GM12878 (cell line): ENCODE data around the gene ANKFY1. TPM values are rescaled to one million over a fixed set of nuclear protein-coding genes. Genes with fewer than 3 reads are reported as not detected.
A peak's percentile ranks its signal among the peaks of the same experiment; 100 is the strongest.
"Not testable (repeated sequence)": the region's sequence is repeated elsewhere in the genome, so short reads cannot be mapped to it uniquely, and the experiment has no call there.

Source experiments
- ATAC-seq: fragments of 200-7000 bp; cut with Tn5 transposase; 3 replicates; pipeline ENCODE4 v1.9.1; 2020; ENCODE audit warnings: mild to moderate bottlenecking, moderate library complexity
- BruUV-seq: library from RNA; stranded (reverse); fragments of 400-500 nt; replicated peaks from 2 replicates; lab custom pipeline; 2021; lab: Mats Ljungman, UMichigan
- CTCF ChIA-PET: fragments of 300-600 bp; sonication (Branson Sonifier 250); formaldehyde crosslinking; extraction: SDS; loops from one replicate; lab custom pipeline; 2021; ENCODE audit warnings: inconsistent platforms; lab: Yijun Ruan, JAX
- POLR2A ChIA-PET: fragments of 350-600 bp; formaldehyde crosslinking; extraction: SDS; loops from one replicate; lab custom pipeline; 2021; ENCODE audit warnings: inconsistent platforms; lab: Charles Lee
- RAD21 ChIA-PET: fragments of 300-600 bp; sonication (Branson Sonifier 250); formaldehyde crosslinking; loops from one replicate; lab custom pipeline; 2023; ENCODE audit warnings: antibody characterized with exemption; ENCODE audit not compliant: unreplicated experiment; lab: Charles Lee
- SMC1A ChIA-PET: fragments of 300-600 bp; sonication (Branson Sonifier 250); formaldehyde crosslinking; loops from one replicate; lab custom pipeline; 2023; ENCODE audit not compliant: unreplicated experiment, uncharacterized antibody; lab: Charles Lee
- DNase-seq: peaks from one replicate; pipeline ENCODE4 v3.0.0-alpha.2; 2011; ENCODE audit warnings: low read depth, low spot score
- FAIRE-seq: peaks from 3 replicates; lab custom pipeline; 2011; peaks lifted over from hg19 to GRCh38; lab: Jason Lieb, UNC
- H2AFZ ChIP-seq: 2 replicates; pipeline ENCODE4 v1.6.0; 2011; ENCODE audit warnings: low read depth, low read length, control low read depth; ENCODE audit not compliant: control insufficient read depth
- H3K27ac ChIP-seq: 2 replicates; pipeline ENCODE4 v1.5.1; 2011; ENCODE audit warnings: control low read depth; ENCODE audit not compliant: control insufficient read depth, insufficient read depth
- H3K27me3 ChIP-seq, 2 experiments: replicated peaks in 1 of 2; 2 replicates each; pipeline versions ENCODE4 v1.6.0 to v1.6.1; 2011; ENCODE audit warnings: low read length in 1 of 2; ENCODE audit not compliant: control insufficient read depth in 2 of 2, insufficient read depth in 2 of 2
- H3K36me3 ChIP-seq, 2 experiments: 2 replicates each; pipeline ENCODE4 v1.5.1; 2011; ENCODE audit warnings: low read length in 1 of 2; ENCODE audit not compliant: control insufficient read depth in 2 of 2, insufficient read depth in 2 of 2
- H3K4me1 ChIP-seq: 2 replicates; pipeline ENCODE4 v1.6.1; 2011; ENCODE audit warnings: mild to moderate bottlenecking, low read length, moderate library complexity, mixed read lengths; ENCODE audit not compliant: control insufficient read depth, insufficient read depth
- H3K4me2 ChIP-seq: 2 replicates; pipeline ENCODE4 v1.6.0; 2011; ENCODE audit warnings: control low read depth; ENCODE audit not compliant: control insufficient read depth, insufficient read depth
- H3K4me3 ChIP-seq: fragments of 200-600 bp; sonication (generic); 2 replicates; pipeline ENCODE4 v1.5.1; 2016
- H3K79me2 ChIP-seq: 2 replicates; pipeline ENCODE4 v1.6.0; 2011; ENCODE audit warnings: low read length; ENCODE audit not compliant: control insufficient read depth, insufficient read depth
- H3K9ac ChIP-seq: 2 replicates; pipeline ENCODE4 v1.8.0; 2011; ENCODE audit warnings: low read length, control low read depth, mixed read lengths; ENCODE audit not compliant: control insufficient read depth, insufficient read depth
- H3K9me3 ChIP-seq: replicated peaks from 3 replicates; pipeline ENCODE4 v1.5.1; 2011; ENCODE audit warnings: mild to moderate bottlenecking, low read length; ENCODE audit not compliant: control insufficient read depth, insufficient read depth
- H4K20me1 ChIP-seq: 2 replicates; pipeline ENCODE4 v1.6.0; 2011; ENCODE audit not compliant: control insufficient read depth, insufficient read depth
- CEBPZ ChIP-seq: fragments of 150-350 bp; IDR thresholded peaks from 2 replicates; pipeline ENCODE4 v1.6.1; 2016; ENCODE audit warnings: low read depth, low read length
- CHD4 ChIP-seq: fragments of 200-600 bp; sonication (generic); IDR thresholded peaks from 2 replicates; pipeline ENCODE4 v1.6.1; 2016; ENCODE audit warnings: mild to moderate bottlenecking
- E2F4 ChIP-seq: IDR thresholded peaks from 2 replicates; pipeline ENCODE4 v1.6.1; 2012; ENCODE audit warnings: low read depth, low read length, improper control_type of control experiment
- GABPA ChIP-seq: IDR thresholded peaks from 2 replicates; pipeline ENCODE4 v1.6.1; 2014; ENCODE audit warnings: antibody characterized with exemption, low read depth, mild to moderate bottlenecking, inconsistent platforms
- MTA2 ChIP-seq: fragments of 450-650 bp; IDR thresholded peaks from 2 replicates; pipeline ENCODE4 v1.6.1; 2016; ENCODE audit warnings: low read depth, mild to moderate bottlenecking, moderate library complexity
- MYB ChIP-seq: fragments of 150-350 bp; IDR thresholded peaks from 2 replicates; pipeline ENCODE4 v1.6.1; 2014; ENCODE audit warnings: mild to moderate bottlenecking, low read depth, low read length, borderline replicate concordance
- POLR2A ChIP-seq: IDR thresholded peaks from 2 replicates; pipeline ENCODE4 v1.6.1; 2011; ENCODE audit warnings: low read depth, mild to moderate bottlenecking, low read length
- RAD51 ChIP-seq: fragments of 450-650 bp; IDR thresholded peaks from 2 replicates; pipeline ENCODE4 v1.6.1; 2016; ENCODE audit warnings: moderate library complexity, mild to moderate bottlenecking, inconsistent platforms
- SRF ChIP-seq, 2 experiments: IDR thresholded peaks; 2 replicates each; pipeline ENCODE4 v1.6.1; 2011; ENCODE audit warnings: low read depth in 2 of 2, low read length in 2 of 2, mild to moderate bottlenecking in 1 of 2, moderate library complexity in 1 of 2
- ZBTB33 ChIP-seq: fragments of 450-650 bp; IDR thresholded peaks from 2 replicates; pipeline ENCODE4 v1.6.1; 2017; ENCODE audit warnings: mild to moderate bottlenecking
- WGBS: methylation state at CpG from one replicate; pipeline ENCODE4 v1.1.6; 2016; ENCODE audit warnings: low lambda C conversion rate; ENCODE audit not compliant: insufficient replicate concordance, insufficient coverage; ENCODE audit errors: missing lambda C conversion rate; 5-methylcytosine and 5-hydroxymethylcytosine counted together
- in situ Hi-C: fragments of 300-500 bp; cut with MboI; formaldehyde crosslinking; loops from 9 replicates; pipeline ENCODE4 v1.14.3; 2018; ENCODE audit warnings: mixed read lengths
- intact Hi-C: fragments of 100-400 bp; cut with micrococcal nuclease; formaldehyde crosslinking; loops from one replicate; pipeline ENCODE4 v1.14.2; 2022; ENCODE audit not compliant: unreplicated experiment
- polyA plus RNA-seq, 11 experiments: library from polyadenylated mRNA; depleted of rRNA in 4 of 11; unstranded in 6 of 11; stranded (reverse) in 5 of 11; fragments of >200 nt; fragmentation: Nextera tagmentation in 4 of 11; fragmentation: Illumina TruSeq in 1 of 11; extraction: Ambion mirVana in 4 of 11; extraction: Trizol in 1 of 11; gene quantifications; 1 replicate in 1 of 11; 2 replicates in 10 of 11; pipeline versions ENCODE4 v1.2.1 to v1.2.3, GENCODE V29; 2011 to 2016; ENCODE audit warnings: inconsistent platforms in 2 of 11, missing spikeins in 2 of 11, low read depth in 1 of 11
- total RNA-seq, 4 experiments: library from RNA; depleted of rRNA in 3 of 4; stranded (reverse); fragments of >200 nt in 3 of 4; fragmentation: Illumina TruSeq in 1 of 4; extraction: Trizol in 1 of 4; gene quantifications; 2 replicates each; pipeline versions ENCODE4 v1.2.1 to v1.2.3, GENCODE V29; 2013 to 2021

Gene ANKFY1
- total and polyA plus RNA-seq, 10 of the 15 experiments (the other 5 are each of a cell fraction or from before 2014, with no cell fraction given), result 3.0 to 27.7 (median 16.4) TPM

- BruUV-seq, intact Hi-C loops: not testable (repeated sequence)
Measured at GRCh38 chr17:4138906-4139526, 124.8 kb downstream of the ANKFY1 start.

GRCh38 chr17:4136373-4136772 lies 127.4 kb downstream of the ANKFY1 start:
- Histone ChIP-seq H3K27me3 (no peaks in the 10 kb centered on the region), H3K9me3 (no peaks in the 10 kb centered on the region), H4K20me1 (0 out of 2 replicates have a peak, but pooled peaks cover 3% of the 10 kb centered on the region), H3K9ac (no peak overlapping the region), H3K79me2 (peaks cover 53% of the 10 kb centered on the region), H3K4me2 (no peak overlapping the region), H3K4me1 (peaks cover 8% of the 10 kb centered on the region; the same call in 1 of the 2 replicates), H3K4me3 (no peak overlapping the region), H3K27ac (no peak overlapping the region), H3K36me3 (peaks cover 0 to 10% of the 10 kb centered on the region in 2 experiments; a peak in 3 of 4 replicates), H2AFZ (no peak overlapping the region)
- ChIA-PET POLR2A (no interaction called here), RAD21 (no interaction called here), SMC1A (no interaction called here), CTCF (interaction anchor here (0.7 kb wide), 1 partner anchor 222 kb away, joined by 3 read pairs; no protein-coding TSS in a partner anchor)
- no TSS peak for BruUV-seq
- WGBS, result 97% methylated on average over 5 of the region's 6 CpGs
- DNase-seq (no peak), ATAC-seq (0 out of 3 replicates have a peak, but pooled peaks have one; percentile 17), FAIRE-seq (no peak)
- intact Hi-C loops (no loop called here), in situ Hi-C loops (no loop called here)
- TF ChIP-seq E2F4, result no peak
- no peak for TF ChIP-seq MYB
- TF ChIP-seq RAD51, result no peak
- no peak for TF ChIP-seq POLR2A
- no peak for TF ChIP-seq CHD4
- no peak for TF ChIP-seq GABPA
- TF ChIP-seq ZBTB33, result no peak
- TF ChIP-seq MTA2, result no peak
- no peak for TF ChIP-seq SRF (IDR thresholded peaks at IDR 0.05; ENCODE audit: low read depth in 2 of 2, low read length in 2 of 2)
- TF ChIP-seq CEBPZ, result no peak

More at GRCh38 chr17:4138906-4139526, 124.8 kb downstream of the ANKFY1 start:
- H3K4me1 ChIP-seq, H4K20me1 ChIP-seq, ATAC-seq, H3K27ac ChIP-seq, H3K9ac ChIP-seq, DNase-seq, H3K4me3 ChIP-seq, H2AFZ ChIP-seq, in situ Hi-C loops, H3K9me3 ChIP-seq, H3K27me3 ChIP-seq, SMC1A ChIA-PET: not testable (repeated sequence)
- WGBS, result 92% methylated on average over 9 of the region's 9 CpGs
- FAIRE-seq, result peak; percentile 27
- Histone ChIP-seq H3K79me2 (peaks cover 70% of the 10 kb centered on the region), H3K4me2 (peak overlapping the region; percentile 30; the same call in 1 of the 2 replicates), H3K36me3 (peaks cover 0 to 10% of the 10 kb centered on the region in 2 experiments; a peak in 3 of 4 replicates)
- ChIA-PET CTCF (interaction anchor here (1.3 to 1.6 kb wide), 2 partner anchors 10 to 61 kb away, joined by 4 to 5 read pairs; no protein-coding TSS in a partner anchor), RAD21 (interaction anchor here (0.5 kb wide), 1 partner anchor 56 kb away, joined by 3 read pairs; no protein-coding TSS in a partner anchor), POLR2A (interaction anchor here (1.5 kb wide), 1 partner anchor 21 kb away, joined by 4 read pairs; no protein-coding TSS in a partner anchor)
